ENCODE measurements around the gene METTL24.

METTL24 gene

GRCh38 chr6:110271732-110272022 lies 86.5 kb downstream of the METTL24 start:
- no peak for DNase-seq (ENCODE audit: low read depth)
- H3K4me3 ChIP-seq (ENCODE audit: low read length), result no peak overlapping the region
- TF ChIP-seq, protein P1, sequence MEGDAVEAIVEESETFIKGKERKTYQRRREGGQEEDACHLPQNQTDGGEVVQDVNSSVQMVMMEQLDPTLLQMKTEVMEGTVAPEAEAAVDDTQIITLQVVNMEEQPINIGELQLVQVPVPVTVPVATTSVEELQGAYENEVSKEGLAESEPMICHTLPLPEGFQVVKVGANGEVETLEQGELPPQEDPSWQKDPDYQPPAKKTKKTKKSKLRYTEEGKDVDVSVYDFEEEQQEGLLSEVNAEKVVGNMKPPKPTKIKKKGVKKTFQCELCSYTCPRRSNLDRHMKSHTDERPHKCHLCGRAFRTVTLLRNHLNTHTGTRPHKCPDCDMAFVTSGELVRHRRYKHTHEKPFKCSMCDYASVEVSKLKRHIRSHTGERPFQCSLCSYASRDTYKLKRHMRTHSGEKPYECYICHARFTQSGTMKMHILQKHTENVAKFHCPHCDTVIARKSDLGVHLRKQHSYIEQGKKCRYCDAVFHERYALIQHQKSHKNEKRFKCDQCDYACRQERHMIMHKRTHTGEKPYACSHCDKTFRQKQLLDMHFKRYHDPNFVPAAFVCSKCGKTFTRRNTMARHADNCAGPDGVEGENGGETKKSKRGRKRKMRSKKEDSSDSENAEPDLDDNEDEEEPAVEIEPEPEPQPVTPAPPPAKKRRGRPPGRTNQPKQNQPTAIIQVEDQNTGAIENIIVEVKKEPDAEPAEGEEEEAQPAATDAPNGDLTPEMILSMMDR (conservative IDR thresholded peaks at IDR 0.05; ENCODE audit: low read depth, low read length), result no peak

DNA sequence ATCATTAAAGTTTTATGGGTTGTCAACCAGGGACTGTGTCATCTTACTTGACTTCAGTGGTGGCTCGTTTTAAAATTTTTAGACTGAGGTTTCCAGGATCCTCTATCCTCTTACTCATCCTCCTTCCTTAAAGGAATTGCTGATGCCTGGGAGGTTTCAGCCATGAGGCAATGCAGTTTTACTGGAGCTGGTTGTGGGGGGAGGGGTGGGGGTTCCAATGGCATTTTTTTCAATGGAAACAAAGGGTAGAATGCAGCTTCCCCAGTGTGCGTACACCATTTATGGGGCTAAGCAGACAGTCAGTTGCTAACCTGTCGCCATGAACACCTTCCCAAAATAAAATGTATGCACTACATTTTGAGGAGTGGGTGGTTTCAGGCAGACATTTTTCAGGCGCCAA lies 88.0 kb downstream of the METTL24 start:
- TF ChIP-seq, protein P1 (conservative IDR thresholded peaks at IDR 0.05; ENCODE audit: low read depth, low read length), result no peak
- no peak for DNase-seq (ENCODE audit: low read depth)
- H3K4me3 ChIP-seq (ENCODE audit: low read length), result no peak overlapping the region

DNA sequence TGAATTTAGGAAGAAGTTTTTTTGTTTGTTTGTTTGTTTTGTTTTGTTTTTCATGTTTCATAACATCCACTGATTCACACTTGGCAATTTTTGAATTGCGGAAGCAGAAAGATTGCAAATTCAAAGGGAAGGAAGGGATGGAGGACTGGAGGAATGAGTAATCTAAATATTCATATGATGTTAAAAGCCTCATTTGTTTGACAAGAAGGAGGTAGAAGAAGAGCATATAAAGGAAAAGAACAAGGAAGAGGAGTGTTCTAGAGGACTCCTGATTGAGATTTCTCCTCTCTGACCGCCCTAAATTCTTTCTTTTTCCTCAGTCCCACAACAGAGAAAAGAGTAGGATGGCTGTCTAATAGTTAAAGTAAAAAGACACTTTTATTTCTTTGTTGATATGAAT lies 88.5 kb downstream of the METTL24 start:
- DNase-seq (ENCODE audit: low read depth), result no peak
- TF ChIP-seq, protein P1 (conservative IDR thresholded peaks at IDR 0.05; ENCODE audit: low read depth, low read length), result no peak
- no peak overlapping the region for H3K4me3 ChIP-seq (ENCODE audit: low read length)

DNA sequence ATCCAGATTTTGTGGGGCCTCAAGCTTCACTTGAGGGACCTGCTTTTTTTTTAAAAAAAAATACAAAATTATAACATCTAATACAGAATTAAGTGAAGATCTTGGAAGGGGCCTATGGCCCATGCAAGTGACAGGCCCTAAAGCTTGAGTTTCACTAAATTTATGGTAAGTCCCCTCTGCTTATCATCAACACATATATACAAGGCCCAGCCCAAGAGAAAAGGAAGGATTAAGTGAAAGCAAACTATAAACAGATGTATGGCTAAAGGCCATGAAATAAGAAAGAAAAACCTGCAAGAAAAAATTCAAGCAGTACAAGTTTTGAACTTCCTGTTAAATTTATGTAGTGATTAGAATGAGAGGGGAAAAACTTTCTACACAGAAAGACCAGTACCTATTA lies 91.2 kb downstream of the METTL24 start:
- TF ChIP-seq, protein P1 (conservative IDR thresholded peaks at IDR 0.05; ENCODE audit: low read depth, low read length), result no peak
- DNase-seq (ENCODE audit: low read depth), result no peak
- H3K4me3 ChIP-seq (ENCODE audit: low read length), result no peak overlapping the region

DNA sequence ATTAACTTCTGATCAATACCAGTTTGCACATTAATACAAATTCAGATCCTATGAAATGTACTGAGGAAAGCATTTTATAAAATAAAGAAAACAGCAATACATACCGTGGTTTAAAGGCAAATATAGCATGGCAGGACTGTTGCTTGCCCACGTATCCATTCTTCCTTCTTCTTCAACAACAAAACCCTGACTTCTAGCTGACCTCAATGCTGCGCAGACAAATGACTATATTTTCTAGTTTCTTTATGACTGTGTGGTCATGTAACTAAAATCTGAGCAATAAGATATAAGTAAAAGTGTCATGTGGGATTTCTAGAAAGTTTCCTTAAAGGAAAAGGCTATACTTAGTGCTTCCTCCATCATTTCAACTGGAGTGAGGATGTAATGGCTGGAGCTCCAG lies 92.9 kb downstream of the METTL24 start:
- TF ChIP-seq, protein P1 (conservative IDR thresholded peaks at IDR 0.05; ENCODE audit: low read depth, low read length), result no peak
- no peak for DNase-seq (ENCODE audit: low read depth)
- no peak overlapping the region for H3K4me3 ChIP-seq (ENCODE audit: low read length)

GRCh38 chr6:110256366-110256765 lies 101.8 kb downstream of the METTL24 start:
- no peak for DNase-seq (ENCODE audit: low read depth)
- TF ChIP-seq, protein P1 (conservative IDR thresholded peaks at IDR 0.05; ENCODE audit: low read depth, low read length), result no peak

GRCh38 chr6:110255211-110255750 lies 102.9 kb downstream of the METTL24 start:
- no peak for DNase-seq (ENCODE audit: low read depth)
- H3K4me3 ChIP-seq (ENCODE audit: low read length), result no peak overlapping the region
- TF ChIP-seq, protein P1 (conservative IDR thresholded peaks at IDR 0.05; ENCODE audit: low read depth, low read length), result no peak

More at GRCh38 chr6:110256366-110256765, 101.8 kb downstream of the METTL24 start:
- no peak overlapping the region for H3K4me3 ChIP-seq (ENCODE audit: low read length)
